ENCODE data around the gene TUBA1B.

DNA sequence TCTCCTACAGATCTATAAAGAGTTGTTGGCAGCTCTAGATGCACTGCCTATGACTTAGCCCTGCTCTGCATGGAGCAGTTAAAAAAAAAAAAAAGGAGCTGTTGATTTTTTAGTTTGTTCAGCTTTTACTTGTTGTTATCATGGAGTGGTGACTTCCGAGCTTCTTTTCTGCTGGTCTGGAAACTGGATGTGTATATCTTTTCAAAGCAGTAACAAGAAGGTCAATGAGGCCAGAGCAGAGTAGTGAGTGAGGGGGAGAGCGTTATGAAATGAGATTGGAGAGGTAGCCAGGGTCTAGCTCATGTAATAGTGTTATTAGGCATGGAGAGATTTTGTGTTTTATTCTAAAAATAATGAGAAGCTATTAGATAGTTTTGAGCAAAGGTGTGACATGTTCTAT lies 13.2 kb upstream of the TUBA1B start:
- TF ChIP-seq ZNF558 (tag by site-specific recombination; IDR thresholded peaks at IDR 0.05) = no peak
- TF ChIP-seq, protein P1, sequence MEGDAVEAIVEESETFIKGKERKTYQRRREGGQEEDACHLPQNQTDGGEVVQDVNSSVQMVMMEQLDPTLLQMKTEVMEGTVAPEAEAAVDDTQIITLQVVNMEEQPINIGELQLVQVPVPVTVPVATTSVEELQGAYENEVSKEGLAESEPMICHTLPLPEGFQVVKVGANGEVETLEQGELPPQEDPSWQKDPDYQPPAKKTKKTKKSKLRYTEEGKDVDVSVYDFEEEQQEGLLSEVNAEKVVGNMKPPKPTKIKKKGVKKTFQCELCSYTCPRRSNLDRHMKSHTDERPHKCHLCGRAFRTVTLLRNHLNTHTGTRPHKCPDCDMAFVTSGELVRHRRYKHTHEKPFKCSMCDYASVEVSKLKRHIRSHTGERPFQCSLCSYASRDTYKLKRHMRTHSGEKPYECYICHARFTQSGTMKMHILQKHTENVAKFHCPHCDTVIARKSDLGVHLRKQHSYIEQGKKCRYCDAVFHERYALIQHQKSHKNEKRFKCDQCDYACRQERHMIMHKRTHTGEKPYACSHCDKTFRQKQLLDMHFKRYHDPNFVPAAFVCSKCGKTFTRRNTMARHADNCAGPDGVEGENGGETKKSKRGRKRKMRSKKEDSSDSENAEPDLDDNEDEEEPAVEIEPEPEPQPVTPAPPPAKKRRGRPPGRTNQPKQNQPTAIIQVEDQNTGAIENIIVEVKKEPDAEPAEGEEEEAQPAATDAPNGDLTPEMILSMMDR (tag by site-specific recombination; IDR thresholded peaks at IDR 0.05) = no peak
- TF ChIP-seq, protein P2, sequence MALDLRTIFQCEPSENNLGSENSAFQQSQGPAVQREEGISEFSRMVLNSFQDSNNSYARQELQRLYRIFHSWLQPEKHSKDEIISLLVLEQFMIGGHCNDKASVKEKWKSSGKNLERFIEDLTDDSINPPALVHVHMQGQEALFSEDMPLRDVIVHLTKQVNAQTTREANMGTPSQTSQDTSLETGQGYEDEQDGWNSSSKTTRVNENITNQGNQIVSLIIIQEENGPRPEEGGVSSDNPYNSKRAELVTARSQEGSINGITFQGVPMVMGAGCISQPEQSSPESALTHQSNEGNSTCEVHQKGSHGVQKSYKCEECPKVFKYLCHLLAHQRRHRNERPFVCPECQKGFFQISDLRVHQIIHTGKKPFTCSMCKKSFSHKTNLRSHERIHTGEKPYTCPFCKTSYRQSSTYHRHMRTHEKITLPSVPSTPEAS (tag by site-specific recombination; IDR thresholded peaks at IDR 0.05) = no peak
- TF ChIP-seq ZNF184 (tag by site-specific recombination; IDR thresholded peaks at IDR 0.05) = no peak
- no peak for TF ChIP-seq ZNF830 (tag by site-specific recombination; IDR thresholded peaks at IDR 0.05; ENCODE audit: low read depth)
- TF ChIP-seq ZNF571 (tag by site-specific recombination; IDR thresholded peaks at IDR 0.05) = no peak
- TF ChIP-seq, protein P3, sequence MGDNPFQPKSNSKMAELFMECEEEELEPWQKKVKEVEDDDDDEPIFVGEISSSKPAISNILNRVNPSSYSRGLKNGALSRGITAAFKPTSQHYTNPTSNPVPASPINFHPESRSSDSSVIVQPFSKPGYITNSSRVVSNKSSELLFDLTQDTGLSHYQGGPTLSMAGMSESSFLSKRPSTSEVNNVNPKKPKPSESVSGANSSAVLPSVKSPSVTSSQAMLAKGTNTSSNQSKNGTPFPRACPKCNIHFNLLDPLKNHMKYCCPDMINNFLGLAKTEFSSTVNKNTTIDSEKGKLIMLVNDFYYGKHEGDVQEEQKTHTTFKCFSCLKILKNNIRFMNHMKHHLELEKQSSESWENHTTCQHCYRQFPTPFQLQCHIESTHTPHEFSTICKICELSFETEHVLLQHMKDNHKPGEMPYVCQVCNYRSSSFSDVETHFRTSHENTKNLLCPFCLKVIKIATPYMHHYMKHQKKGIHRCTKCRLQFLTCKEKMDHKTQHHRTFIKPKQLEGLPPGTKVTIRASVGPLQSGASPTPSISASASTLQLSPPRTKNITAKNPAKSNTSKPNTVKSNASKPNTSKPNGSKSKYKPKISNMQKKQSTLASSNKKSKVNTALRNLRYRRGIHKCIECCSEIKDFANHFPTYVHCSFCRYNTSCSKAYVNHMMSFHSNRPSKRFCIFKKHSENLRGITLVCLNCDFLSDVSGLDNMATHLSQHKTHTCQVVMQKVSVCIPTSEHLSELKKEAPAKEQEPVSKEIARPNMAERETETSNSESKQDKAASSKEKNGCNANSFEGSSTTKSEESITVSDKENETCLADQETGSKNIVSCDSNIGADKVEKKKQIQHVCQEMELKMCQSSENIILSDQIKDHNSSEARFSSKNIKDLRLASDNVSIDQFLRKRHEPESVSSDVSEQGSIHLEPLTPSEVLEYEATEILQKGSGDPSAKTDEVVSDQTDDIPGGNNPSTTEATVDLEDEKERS (tag by site-specific recombination; IDR thresholded peaks at IDR 0.05) = no peak
- TF ChIP-seq, protein P4, sequence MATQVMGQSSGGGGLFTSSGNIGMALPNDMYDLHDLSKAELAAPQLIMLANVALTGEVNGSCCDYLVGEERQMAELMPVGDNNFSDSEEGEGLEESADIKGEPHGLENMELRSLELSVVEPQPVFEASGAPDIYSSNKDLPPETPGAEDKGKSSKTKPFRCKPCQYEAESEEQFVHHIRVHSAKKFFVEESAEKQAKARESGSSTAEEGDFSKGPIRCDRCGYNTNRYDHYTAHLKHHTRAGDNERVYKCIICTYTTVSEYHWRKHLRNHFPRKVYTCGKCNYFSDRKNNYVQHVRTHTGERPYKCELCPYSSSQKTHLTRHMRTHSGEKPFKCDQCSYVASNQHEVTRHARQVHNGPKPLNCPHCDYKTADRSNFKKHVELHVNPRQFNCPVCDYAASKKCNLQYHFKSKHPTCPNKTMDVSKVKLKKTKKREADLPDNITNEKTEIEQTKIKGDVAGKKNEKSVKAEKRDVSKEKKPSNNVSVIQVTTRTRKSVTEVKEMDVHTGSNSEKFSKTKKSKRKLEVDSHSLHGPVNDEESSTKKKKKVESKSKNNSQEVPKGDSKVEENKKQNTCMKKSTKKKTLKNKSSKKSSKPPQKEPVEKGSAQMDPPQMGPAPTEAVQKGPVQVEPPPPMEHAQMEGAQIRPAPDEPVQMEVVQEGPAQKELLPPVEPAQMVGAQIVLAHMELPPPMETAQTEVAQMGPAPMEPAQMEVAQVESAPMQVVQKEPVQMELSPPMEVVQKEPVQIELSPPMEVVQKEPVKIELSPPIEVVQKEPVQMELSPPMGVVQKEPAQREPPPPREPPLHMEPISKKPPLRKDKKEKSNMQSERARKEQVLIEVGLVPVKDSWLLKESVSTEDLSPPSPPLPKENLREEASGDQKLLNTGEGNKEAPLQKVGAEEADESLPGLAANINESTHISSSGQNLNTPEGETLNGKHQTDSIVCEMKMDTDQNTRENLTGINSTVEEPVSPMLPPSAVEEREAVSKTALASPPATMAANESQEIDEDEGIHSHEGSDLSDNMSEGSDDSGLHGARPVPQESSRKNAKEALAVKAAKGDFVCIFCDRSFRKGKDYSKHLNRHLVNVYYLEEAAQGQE (tag by site-specific recombination; IDR thresholded peaks at IDR 0.05) = no peak
